Keratinocyte (primary cell): ENCODE measurements around the gene ERFL.
A peak's percentile ranks its signal among the peaks of the same experiment; 100 is the strongest.

ENCODE experiments used
- CTCF ChIP-seq, 3 experiments: IDR thresholded peaks in 1 of 3; conservative IDR thresholded peaks in 1 of 3; optimal IDR thresholded peaks in 1 of 3; 2 replicates in 2 of 3; 3 replicates in 1 of 3; pipeline versions ENCODE3 to v1.5.1; 2011; ENCODE audit warnings: low read length in 3 of 3, mild to moderate bottlenecking in 3 of 3, moderate library complexity in 2 of 3, control low read depth in 1 of 3, inconsistent platforms in 1 of 3; ENCODE audit not compliant: insufficient read depth in 2 of 3; ENCODE audit errors: extremely low read depth in 1 of 3
- EZH2 ChIP-seq: IDR thresholded peaks from one replicate; pipeline ENCODE4 v1.6.1; 2012; ENCODE audit warnings: inconsistent platforms, mild to moderate bottlenecking, low read length, moderate library complexity

- TF ChIP-seq CTCF (optimal IDR thresholded peaks at IDR 0.05 in 1 of 3, IDR thresholded peaks at IDR 0.05 in 1 of 3, conservative IDR thresholded peaks at IDR 0.05 in 1 of 3; ENCODE audit: extremely low read depth in 1 of 3, insufficient read depth in 2 of 3, low read length in 3 of 3) (peak; percentile 49 to 61 (median 50)), EZH2 (no peak)
Observed at GRCh38 chr19:41887711-41888382, 40.4 kb downstream of the ERFL start.
